Renal pelvis (tissue), 12 donors: ENCODE results near the gene SIN3A. TPM values are rescaled to one million over a fixed set of nuclear protein-coding genes. Genes with fewer than 3 reads are reported as not detected.
"Not testable (repeated sequence)": the region's sequence is repeated elsewhere in the genome, so short reads cannot be mapped to it uniquely, and the experiment has no call there.

ENCODE experiments used
- DNase-seq: peaks from one replicate; pipeline ENCODE4 v3.0.0-alpha.2; 2013
- long read RNA-seq, 16 experiments: transcript quantifications; one replicate each; lab custom pipeline, GENCODE V29; 2026
- polyA plus RNA-seq, 3 donors: library from polyadenylated mRNA; unstranded; fragments of 120-200 nt; gene quantifications; one replicate each; pipeline ENCODE4 v1.2.1, GENCODE V29; 2013; ENCODE audit not compliant: insufficient read length in 3 of 3

The SIN3A gene
- polyA plus RNA-seq, result 10 to 100 TPM; 56.2 to 59.8 (median 56.3) TPM
- long read RNA-seq, donor 1, full-length matches to known transcripts, result 7 of 7 reads
- long read RNA-seq, donor 1, partial matches to known transcripts, result 0 of 7 reads
- long read RNA-seq, donor 1, other reads (novel, unspliced or antisense), result 0 of 7 reads
- long read RNA-seq, donor 2, full-length matches to known transcripts, result 6 of 6 reads
- long read RNA-seq, donor 2, partial matches to known transcripts, result 0 of 6 reads
- long read RNA-seq, donor 2, other reads (novel, unspliced or antisense), result 0 of 6 reads
- long read RNA-seq, donor 3, full-length matches to known transcripts, result 6 of 6 reads
- long read RNA-seq, donor 3, partial matches to known transcripts, result 0 of 6 reads
- long read RNA-seq, donor 3, other reads (novel, unspliced or antisense), result 0 of 6 reads
- long read RNA-seq, donor 4, full-length matches to known transcripts, result 4 of 4 reads
- long read RNA-seq, donor 4, partial matches to known transcripts, result 0 of 4 reads
- long read RNA-seq, donor 4, other reads (novel, unspliced or antisense), result 0 of 4 reads
- long read RNA-seq, donor 5, full-length matches to known transcripts, result 3 of 3 reads
- long read RNA-seq, donor 5, partial matches to known transcripts, result 0 of 3 reads
- long read RNA-seq, donor 5, other reads (novel, unspliced or antisense), result 0 of 3 reads
- long read RNA-seq, donor 6, full-length matches to known transcripts, result 6 of 13 reads
- long read RNA-seq, donor 6, partial matches to known transcripts, result 7 of 13 reads
- long read RNA-seq, donor 6, other reads (novel, unspliced or antisense), result 0 of 13 reads
- long read RNA-seq, donor 7, full-length matches to known transcripts, result 6 of 22 reads
- long read RNA-seq, donor 7, partial matches to known transcripts, result 16 of 22 reads
- long read RNA-seq, donor 7, other reads (novel, unspliced or antisense), result 0 of 22 reads
- long read RNA-seq, donor 8, full-length matches to known transcripts, result 7 of 7 reads
- long read RNA-seq, donor 8, partial matches to known transcripts, result 0 of 7 reads
- long read RNA-seq, donor 8, other reads (novel, unspliced or antisense), result 0 of 7 reads
- long read RNA-seq, donor 9, full-length matches to known transcripts, result 4 of 16 reads
- long read RNA-seq, donor 9, partial matches to known transcripts, result 12 of 16 reads
- long read RNA-seq, donor 9, other reads (novel, unspliced or antisense), result 0 of 16 reads
- long read RNA-seq, donor 10, full-length matches to known transcripts, result 5 of 11 reads
- long read RNA-seq, donor 10, partial matches to known transcripts, result 6 of 11 reads
- long read RNA-seq, donor 10, other reads (novel, unspliced or antisense), result 0 of 11 reads
- long read RNA-seq, donor 11, partial matches to known transcripts, result 13 of 15 reads
- long read RNA-seq, donor 11, other reads (novel, unspliced or antisense), result 0 of 15 reads
- long read RNA-seq, donor 12, full-length matches to known transcripts, result 6 of 22 reads
- long read RNA-seq, donor 12, partial matches to known transcripts, result 16 of 22 reads
- long read RNA-seq, donor 12, other reads (novel, unspliced or antisense), result 0 of 22 reads
- long read RNA-seq, donor 13, partial matches to known transcripts, result 7 of 10 reads
- long read RNA-seq, donor 13, other reads (novel, unspliced or antisense), result 0 of 10 reads
- long read RNA-seq, donor 14, result 0 reads
- long read RNA-seq, donor 15, result 0 reads
- long read RNA-seq, donor 16, full-length matches to known transcripts, result 9 of 20 reads
- long read RNA-seq, donor 16, partial matches to known transcripts, result 11 of 20 reads
- long read RNA-seq, donor 16, other reads (novel, unspliced or antisense), result 0 of 20 reads

GRCh38 chr15:75451674-75452363 lies at the start of gene SIN3A:
Gene SIN3A, minus strand, starts transcription at chr15:75451690. Its CDS starts 21,315 bp downstream, at chr15:75430375.
- peak; percentile 100 for DNase-seq

GRCh38 chr15:75493732-75494131 lies 42.2 kb upstream of the SIN3A start:
- DNase-seq, result no peak

GRCh38 chr15:75483961-75484360 lies 32.5 kb upstream of the SIN3A start:
- no peak for DNase-seq

- not testable (repeated sequence) for DNase-seq
These were observed 32.1 kb upstream of the SIN3A start for GRCh38 chr15:75483556-75483955.

- no peak for DNase-seq
These were observed 31.6 kb upstream of the SIN3A start for GRCh38 chr15:75483106-75483505.

- DNase-seq, result not testable (repeated sequence)
These were observed 29.0 kb upstream of the SIN3A start for GRCh38 chr15:75480463-75480862.

- no peak for DNase-seq
These were observed 28.2 kb upstream of the SIN3A start for GRCh38 chr15:75479670-75480069.

GRCh38 chr15:75477094-75477493 lies 25.6 kb upstream of the SIN3A start:
- not testable (repeated sequence) for DNase-seq

GRCh38 chr15:75468913-75469598 lies 17.6 kb upstream of the SIN3A start:
- no peak for DNase-seq

GRCh38 chr15:75460646-75461045 lies 9.2 kb upstream of the SIN3A start:
- no peak for DNase-seq

GRCh38 chr15:75459581-75459980 lies 8.1 kb upstream of the SIN3A start:
- DNase-seq, result no peak

GRCh38 chr15:75456710-75457109 lies 5.2 kb upstream of the SIN3A start:
- no peak for DNase-seq

GRCh38 chr15:75455982-75456531 lies 4.6 kb upstream of the SIN3A start:
- DNase-seq, result no peak

GRCh38 chr15:75455424-75455981 lies 4.0 kb upstream of the SIN3A start:
- DNase-seq, result peak; percentile 91

GRCh38 chr15:75454471-75455378 lies 3.2 kb upstream of the SIN3A start:
- DNase-seq, result peak; percentile 79

GRCh38 chr15:75453703-75454470 lies 2.4 kb upstream of the SIN3A start:
- DNase-seq, result peak; percentile 100
